PFSK-1 (cell line): ENCODE results near the gene PAK1.

ENCODE experiments used
- FOXP2 ChIP-seq: optimal IDR thresholded peaks from 2 replicates; pipeline ENCODE3; 2011; ENCODE audit warnings: borderline replicate concordance, control low read depth, inconsistent platforms; ENCODE audit not compliant: insufficient read depth; ENCODE audit errors: extremely low read length, extremely low read depth
- POLR2AphosphoS5 ChIP-seq: IDR thresholded peaks from 2 replicates; pipeline ENCODE4 v1.6.1; 2012; ENCODE audit warnings: low read depth, mild to moderate bottlenecking, control low read depth, low read length, moderate library complexity
- SIN3A ChIP-seq: IDR thresholded peaks from 2 replicates; pipeline ENCODE4 v1.6.1; 2012; ENCODE audit warnings: mild to moderate bottlenecking, low read length, moderate library complexity, borderline replicate concordance; ENCODE audit not compliant: insufficient read depth
- TF ChIP-seq, protein P1 (sequence below), 2 experiments: IDR thresholded peaks; 2 replicates each; pipeline versions ENCODE4 v1.6.1 to v1.8.0; 2011 to 2012; ENCODE audit warnings: low read depth in 2 of 2, low read length in 2 of 2, control low read depth in 1 of 2, inconsistent platforms in 1 of 2, mild to moderate bottlenecking in 1 of 2, moderate library complexity in 1 of 2; ENCODE audit not compliant: insufficient read depth in 1 of 2

DNA sequence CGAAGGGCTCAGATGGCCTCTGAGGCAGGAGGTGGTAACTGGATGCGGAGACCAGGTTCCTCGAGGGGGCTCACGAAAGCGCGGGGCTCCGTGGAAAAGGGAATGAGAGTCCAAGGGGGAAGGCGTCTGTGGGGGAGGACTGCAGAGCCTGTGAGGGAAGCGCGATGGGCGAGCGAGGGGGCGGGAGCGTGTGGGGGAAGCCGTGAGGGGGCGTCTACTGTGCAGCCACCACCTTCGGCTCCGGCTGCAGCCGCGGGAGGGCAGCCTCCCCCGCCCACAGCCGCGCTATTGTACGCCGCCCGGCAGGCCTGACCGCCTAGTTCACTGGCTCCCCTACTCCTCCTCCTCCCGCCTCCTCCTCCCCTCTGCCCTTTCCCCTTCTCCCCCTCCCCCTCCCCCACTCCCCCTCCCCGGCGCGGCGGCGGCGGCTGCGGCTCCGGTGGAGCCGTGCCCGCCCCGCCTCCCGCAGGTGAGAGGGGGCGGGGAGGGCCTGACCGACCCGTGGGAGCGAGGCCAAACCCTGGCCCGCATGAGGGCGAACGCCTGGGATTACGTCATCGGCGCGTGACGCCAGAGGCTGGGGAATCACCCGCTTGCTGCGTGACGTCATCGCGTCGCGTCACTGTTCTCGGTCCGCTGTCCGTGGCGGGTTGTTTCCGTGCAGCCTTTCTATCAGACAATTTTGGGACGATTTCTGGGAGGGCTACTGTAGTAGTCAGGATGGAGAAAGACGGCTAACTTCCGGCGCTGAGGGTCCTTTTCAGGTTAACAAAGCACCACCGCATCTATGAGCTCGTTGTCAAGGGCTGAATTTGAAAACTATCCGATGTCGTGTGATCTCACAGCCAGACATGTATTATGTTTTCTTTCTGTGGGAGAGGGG lies at the start of gene PAK1:
- TF ChIP-seq POLR2AphosphoS5 (no peak), SIN3A (no peak), FOXP2 (peak; percentile 71)
- TF ChIP-seq, protein P1, sequence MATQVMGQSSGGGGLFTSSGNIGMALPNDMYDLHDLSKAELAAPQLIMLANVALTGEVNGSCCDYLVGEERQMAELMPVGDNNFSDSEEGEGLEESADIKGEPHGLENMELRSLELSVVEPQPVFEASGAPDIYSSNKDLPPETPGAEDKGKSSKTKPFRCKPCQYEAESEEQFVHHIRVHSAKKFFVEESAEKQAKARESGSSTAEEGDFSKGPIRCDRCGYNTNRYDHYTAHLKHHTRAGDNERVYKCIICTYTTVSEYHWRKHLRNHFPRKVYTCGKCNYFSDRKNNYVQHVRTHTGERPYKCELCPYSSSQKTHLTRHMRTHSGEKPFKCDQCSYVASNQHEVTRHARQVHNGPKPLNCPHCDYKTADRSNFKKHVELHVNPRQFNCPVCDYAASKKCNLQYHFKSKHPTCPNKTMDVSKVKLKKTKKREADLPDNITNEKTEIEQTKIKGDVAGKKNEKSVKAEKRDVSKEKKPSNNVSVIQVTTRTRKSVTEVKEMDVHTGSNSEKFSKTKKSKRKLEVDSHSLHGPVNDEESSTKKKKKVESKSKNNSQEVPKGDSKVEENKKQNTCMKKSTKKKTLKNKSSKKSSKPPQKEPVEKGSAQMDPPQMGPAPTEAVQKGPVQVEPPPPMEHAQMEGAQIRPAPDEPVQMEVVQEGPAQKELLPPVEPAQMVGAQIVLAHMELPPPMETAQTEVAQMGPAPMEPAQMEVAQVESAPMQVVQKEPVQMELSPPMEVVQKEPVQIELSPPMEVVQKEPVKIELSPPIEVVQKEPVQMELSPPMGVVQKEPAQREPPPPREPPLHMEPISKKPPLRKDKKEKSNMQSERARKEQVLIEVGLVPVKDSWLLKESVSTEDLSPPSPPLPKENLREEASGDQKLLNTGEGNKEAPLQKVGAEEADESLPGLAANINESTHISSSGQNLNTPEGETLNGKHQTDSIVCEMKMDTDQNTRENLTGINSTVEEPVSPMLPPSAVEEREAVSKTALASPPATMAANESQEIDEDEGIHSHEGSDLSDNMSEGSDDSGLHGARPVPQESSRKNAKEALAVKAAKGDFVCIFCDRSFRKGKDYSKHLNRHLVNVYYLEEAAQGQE (IDR thresholded peaks at IDR 0.05; ENCODE audit: insufficient read depth in 1 of 2, low read depth in 2 of 2, low read length in 2 of 2), result peak; percentile 11 to 62; a peak in 1 of 4 replicates
